ENCODE measurements around the gene CEP78.
"Not testable (repeated sequence)": the region's sequence is repeated elsewhere in the genome, so short reads cannot be mapped to it uniquely, and the experiment has no call there.

The CEP78 gene

GRCh38 chr9:78235256-78235761 is 566 bp upstream of the CEP78 start:
- FAIRE-seq, result no peak

GRCh38 chr9:78236551-78236910 is 656 bp downstream of the CEP78 start:
- FAIRE-seq, result no peak

DNA sequence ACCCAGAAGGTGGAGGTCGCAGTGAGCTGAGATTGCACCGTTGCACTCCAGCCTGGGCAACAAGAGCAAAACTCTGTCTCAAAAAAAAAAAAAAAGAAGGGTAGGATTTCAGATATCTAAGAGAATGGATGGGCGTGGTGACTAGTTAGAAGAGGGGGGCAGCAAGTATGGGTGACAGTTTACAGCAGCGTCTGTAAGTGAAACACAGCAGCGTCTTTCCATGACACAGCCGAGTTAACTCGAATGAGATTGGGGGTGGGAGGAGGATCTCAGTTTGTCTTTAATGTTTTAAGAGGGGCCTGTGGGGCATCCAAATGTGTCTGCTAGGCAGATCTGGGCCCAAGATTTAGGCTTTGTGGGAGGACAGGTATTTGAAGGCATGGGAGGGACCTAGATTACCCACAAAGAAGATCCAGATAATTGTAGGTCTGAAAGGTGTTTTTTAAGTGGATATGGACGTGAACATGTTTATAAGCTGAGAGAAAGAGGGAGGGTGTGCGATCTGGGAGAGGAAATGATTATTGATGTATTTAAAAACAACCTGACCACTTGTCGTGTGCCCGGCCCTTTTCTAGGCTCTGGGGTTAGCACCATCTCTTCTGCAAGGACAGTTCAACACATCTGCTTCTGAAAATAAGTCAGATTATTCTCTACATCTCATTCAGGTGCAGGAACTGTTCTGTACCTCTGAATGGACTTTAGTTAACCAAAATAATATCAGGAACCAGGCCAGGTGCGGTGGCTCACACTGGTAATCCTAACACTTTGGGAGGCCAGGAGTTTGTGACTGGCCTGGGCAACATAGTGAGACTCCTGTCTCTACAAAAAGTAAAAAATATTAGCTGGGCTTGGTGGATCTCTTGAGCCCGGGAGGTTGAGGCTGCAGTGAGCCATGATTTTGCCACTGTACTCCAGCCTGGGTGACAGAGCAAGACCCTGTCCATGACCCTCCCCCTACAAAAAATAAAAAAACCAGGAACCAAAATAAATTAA is 2.5 kb downstream of the CEP78 start:
- FAIRE-seq, result no peak

DNA sequence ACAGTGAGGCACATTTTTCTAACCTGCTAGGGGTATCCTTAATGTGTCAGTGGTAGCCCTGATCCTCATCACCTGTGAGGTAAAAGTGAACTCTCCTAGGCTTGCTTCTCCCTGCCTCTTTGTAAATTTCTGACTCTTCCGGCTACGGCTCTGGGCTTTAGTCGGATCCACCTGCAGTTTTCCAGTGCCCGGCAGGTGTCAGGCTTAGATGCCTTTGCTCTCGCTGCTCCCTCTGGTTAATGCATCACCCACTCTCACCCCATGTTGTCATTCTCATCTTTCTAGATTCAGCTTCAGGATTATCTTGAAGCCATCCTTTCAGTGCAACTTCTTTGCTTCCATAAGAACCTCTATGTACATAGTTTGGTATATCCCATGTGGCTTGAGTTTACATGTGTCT is 3.6 kb downstream of the CEP78 start:
- no peak for FAIRE-seq

DNA sequence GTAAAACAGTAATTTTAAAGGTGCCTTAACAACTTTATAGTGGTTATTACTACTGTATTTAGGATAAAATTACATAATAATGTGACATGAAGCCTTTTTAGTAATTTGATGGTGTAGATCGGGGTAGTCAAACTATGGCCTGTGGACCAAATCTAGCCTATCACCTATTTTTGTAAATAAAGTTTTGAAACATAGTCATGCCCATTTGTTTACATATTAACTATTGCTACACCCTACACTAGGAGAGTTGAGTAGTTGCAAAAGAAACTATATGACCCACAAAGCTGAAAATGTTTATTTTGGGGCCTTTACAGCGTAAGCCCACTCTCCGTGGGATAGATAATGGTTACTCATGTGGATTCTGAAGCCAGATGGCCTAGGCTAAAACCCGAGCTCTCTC is 6.2 kb downstream of the CEP78 start:
- no peak for FAIRE-seq

GRCh38 chr9:78243130-78243529 is 7.3 kb downstream of the CEP78 start:
- no peak for FAIRE-seq

GRCh38 chr9:78245401-78245800 is 9.5 kb downstream of the CEP78 start:
- no peak for FAIRE-seq

GRCh38 chr9:78248635-78249034 is 12.8 kb downstream of the CEP78 start:
- FAIRE-seq, result no peak

DNA sequence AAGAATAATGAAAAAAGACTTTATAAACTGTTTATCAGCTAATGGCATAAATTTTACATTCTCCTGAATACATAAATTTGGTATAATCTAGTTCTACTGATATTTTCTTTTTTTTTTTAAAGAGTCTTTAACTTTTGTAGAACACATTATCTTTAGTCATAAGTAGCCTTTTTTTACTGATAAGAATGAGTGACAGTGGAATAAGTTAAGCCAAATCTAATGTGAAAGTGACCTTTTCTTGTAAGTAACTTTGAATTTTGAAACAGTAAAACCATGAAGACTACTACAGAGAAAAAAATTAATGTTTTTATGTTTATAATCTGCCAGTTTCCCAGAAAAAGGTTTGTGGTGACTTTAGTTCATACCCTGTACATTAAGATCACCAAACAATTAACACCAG is 13.7 kb downstream of the CEP78 start:
- no peak for FAIRE-seq

- FAIRE-seq, result no peak
Observed at GRCh38 chr9:78252616-78253015, 16.7 kb downstream of the CEP78 start.

GRCh38 chr9:78253285-78253684 is 17.4 kb downstream of the CEP78 start:
- no peak for FAIRE-seq

DNA sequence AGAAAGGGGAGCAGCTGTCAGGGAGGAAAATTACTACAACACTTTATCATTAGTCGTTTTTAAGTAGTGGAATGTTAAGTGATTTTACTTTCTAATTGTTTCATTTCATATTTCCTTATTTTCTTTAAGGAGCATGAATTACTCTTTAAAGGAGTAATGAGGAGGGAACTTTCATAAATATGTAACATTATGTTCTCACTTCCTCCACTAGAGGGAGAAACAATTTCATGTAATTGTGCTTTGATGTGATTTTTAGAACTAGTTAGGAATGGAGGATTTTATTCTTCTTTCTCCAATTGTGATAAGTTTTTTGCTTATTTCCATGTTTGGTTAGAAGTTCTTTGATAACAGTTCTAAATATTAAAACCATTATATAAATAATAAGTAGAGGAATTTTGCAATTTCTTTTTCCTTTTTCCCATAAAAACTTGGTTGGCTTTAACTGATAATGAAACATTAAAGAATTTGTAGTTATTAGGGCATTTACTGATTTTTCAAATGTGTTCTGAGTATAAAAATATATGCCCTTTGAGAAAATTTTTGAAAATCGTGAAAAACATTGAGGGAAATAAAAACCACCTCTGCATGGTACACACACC is 25.6 kb downstream of the CEP78 start:
- FAIRE-seq, result peak; percentile 98

DNA sequence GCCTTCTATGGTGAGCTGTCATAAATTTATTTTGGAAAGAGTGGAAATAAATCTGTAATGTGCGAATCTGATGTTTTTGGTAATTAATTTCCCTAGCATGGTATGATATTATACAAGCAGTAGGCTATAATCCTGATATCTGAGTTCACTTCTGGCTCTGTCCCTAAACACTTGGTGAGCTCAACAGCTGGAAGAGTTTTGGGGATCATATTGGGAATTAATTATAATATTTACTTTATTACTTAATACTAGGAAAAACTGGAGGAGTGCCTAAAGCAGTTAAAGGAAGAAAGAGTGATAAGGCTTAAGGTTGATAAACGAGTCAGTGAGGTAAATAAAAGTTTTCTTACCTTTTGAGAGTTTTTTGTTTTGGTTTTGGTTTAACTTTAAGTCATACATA is 26.8 kb downstream of the CEP78 start:
- FAIRE-seq, result peak; percentile 4

DNA sequence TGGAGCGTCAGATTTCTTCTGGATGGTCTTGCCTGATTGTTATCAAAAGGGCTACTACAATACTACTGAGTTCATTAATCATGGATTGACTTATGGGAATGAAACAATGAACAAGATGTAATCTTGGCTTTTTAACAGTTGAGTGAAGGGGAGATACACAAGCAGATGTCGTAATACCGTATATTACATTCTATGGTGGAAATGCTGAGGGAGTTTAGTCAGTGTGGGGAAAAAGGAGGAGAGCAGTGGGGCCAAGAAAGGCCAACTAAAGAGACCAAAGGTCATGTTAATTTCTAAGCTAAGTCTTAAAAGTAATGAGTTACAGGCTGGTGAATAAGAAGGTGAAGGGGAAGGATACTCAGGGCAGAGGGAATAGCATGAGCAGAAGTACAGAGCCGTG is 32.0 kb downstream of the CEP78 start:
- FAIRE-seq, result no peak

DNA sequence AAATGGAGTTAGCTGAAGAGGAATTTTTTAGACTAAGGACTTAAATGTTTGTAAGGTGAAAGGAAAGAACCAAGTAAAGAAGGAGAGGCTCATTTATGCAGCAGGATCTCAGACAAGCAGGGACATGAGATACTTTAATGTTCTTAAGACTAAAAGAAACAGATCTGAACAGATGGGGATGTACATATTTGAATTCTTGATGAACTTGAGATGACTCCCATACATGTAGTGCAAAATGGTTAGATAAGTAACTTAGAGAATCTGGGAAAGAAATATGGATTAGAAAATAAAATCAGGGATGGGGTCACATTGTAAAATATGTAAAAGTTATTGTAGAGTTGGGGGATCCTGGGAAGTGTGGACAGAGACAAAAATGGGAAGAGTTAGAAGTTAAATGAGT is 33.9 kb downstream of the CEP78 start:
- FAIRE-seq, result no peak

GRCh38 chr9:78272307-78272706 is 36.4 kb downstream of the CEP78 start:
- FAIRE-seq, result no peak

- FAIRE-seq, result no peak
Observed at GRCh38 chr9:78273761-78274160, 37.9 kb downstream of the CEP78 start.

DNA sequence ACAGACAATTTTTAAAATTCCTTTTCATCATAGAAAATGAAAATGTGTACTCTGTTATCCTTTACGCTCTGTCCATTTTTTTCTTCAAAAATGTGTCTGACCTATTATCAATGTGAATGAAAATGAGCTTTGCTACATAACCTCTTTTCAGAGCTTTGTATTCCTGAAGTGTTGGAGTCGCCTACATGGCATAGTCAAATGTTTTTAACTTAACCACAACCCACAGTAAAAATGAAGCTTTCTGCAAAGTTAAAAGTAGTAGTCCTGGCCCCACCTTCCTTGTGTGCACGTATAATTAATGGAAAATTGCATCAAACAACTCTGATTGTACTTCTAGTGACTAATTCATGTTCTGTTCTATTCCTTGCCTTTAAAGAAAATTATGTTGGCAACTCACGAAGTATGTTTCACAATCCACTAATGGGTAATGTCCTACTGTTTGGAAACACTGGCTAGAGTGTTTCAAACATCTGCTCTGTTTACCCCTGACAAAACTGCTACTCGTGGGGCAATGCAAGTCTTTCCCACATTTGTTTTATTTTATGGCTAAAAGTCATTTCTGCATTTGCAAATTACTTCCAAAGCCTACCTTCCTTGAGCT is 42.4 kb downstream of the CEP78 start:
- peak; percentile 4 for FAIRE-seq

DNA sequence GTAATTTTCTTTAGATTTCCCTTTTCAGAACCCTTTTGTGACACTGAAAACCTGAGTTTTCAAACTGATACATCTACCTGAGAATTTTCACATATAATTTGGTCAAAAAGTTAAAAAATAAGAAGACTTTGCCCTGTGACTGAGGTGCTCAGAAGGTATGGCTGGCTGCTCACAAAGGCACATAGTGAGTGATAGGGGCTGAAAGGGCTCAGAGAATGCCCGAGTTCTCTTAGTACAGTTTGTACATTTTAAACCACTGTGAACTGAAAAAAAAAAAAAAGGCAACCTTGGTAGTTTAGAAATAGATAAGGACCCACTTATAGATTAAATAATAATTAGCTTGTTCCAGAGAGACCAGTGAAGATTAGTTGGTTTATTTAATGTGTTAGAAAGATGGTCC is 42.9 kb downstream of the CEP78 start:
- no peak for FAIRE-seq

DNA sequence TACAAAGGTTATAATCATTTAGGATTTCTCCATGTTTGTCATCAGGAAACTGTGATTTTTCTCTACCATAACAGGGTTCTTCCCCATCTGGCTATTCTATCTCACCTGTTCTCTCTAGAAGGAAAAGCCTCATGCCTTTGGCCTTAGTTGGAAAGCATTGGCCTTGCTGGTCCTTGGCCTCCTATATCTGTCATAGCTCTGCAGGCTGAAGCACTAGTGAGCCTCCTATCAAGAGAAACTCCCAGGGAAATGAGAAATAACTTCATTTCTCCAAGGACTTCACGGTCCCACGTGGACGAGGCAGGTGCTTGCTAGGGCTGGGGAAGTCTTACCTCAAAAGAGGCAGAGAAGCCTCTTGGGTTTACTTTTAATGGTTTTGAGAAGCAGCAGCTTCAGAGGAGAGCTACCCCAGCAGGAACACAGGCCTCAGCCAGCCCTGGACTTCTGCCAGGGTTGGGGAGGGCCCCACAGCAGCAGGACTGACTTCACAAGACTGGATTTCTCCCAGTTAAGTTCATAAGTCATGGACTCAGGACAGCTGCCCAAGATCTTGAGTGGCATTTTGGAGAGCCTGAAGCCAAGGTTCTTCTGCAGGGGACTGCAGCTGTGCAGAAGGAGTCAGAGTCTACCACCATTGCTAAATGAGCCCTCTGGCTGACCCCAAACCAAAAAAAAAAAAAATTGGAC is 45.2 kb downstream of the CEP78 start:
- no peak for FAIRE-seq

DNA sequence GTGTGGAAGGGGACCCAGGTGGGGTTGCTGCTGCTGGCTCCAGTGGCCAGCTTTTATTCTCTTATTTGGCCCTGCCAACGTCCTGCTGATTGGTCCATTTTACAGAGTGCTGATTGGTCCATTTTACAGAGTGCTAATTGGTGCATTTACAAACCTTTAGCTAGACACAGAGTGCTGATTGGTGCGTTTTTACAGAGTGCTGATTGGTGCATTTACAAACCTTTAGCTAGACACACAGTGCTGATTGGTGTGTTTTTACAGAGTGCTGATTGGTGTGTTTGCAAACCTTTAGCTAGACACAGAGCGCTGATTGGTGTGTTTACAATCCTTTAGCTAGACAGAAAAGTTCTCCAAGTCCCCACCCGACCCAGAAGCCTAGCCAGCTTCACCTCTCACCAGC is 48.3 kb downstream of the CEP78 start:
- not testable (repeated sequence) for FAIRE-seq

DNA sequence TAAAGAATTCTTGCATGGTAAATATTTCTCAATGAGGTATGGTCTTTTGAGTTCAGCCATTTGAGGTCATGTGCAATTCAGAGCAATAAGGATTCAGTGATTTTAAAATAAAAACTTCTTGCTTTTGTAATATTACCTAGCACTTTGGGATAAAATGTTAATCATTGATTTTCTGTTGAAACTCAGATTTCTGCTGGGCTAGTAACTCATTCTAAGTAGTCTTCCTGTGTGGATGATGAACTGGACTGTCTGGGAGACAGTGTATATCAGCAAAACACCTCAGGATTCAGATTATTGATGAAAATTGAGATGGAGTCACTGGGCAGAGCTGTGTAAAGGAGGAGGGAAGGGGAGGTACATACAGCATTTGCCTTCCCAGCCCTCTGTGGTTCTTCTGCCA is 50.2 kb downstream of the CEP78 start:
- FAIRE-seq, result no peak

DNA sequence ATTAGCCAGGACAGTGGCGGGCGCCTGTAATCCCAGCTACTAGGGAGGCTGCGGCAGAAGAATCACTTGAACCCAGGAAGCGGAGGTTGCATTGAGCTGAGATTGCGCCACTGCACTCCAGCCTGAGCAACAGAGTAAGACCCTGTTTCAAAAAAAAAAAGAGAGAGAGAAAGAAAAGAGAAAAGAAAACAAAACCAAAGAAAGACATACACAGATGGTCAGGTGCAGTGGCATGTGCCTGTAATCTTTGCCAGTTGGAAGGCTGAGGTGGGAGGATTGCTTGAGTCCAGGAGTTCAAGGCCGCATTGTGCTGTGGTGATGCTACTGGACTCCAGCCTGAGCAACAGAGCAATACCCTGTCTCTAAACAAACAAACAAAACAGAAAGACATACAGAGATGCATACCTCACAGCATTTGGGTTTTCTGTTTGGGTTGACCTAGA is 51.1 kb downstream of the CEP78 start:
- no peak for FAIRE-seq
